Measurements from ENCODE around the gene PCSK5. TPM values are rescaled to one million over a fixed set of nuclear protein-coding genes. Genes with fewer than 3 reads are reported as not detected.

PCSK5 gene
- total RNA-seq, 1 experiment from 2014 or later, result 6.9 TPM

GRCh38 chr9:76032038-76032796 is 141.7 kb downstream of the PCSK5 start:
- BruUV-seq (replicated peaks), result no TSS peak
- H3K4me1 ChIP-seq (ENCODE audit: control insufficient read depth in 1 of 2, insufficient read depth in 2 of 2, low read length in 2 of 2), result no peaks in the 10 kb centered on the region
- H3K27ac ChIP-seq (ENCODE audit: low read depth, low read length), result no peak overlapping the region
- ChIA-PET CTCF (no interaction called here), RAD21 (ENCODE audit: low non-redundant PET in 1 of 2, low total read pairs in 2 of 2, uncharacterized antibody in 2 of 2, unreplicated experiment in 2 of 2) (no interaction called here), POLR2A (no interaction called here)
- H4K20me1 ChIP-seq (ENCODE audit: insufficient read depth), result no peaks in the 10 kb centered on the region
- no peak overlapping the region for H3K4me2 ChIP-seq (ENCODE audit: low read length)
- no peak for DNase-seq (ENCODE audit: low read depth, low spot score)
- intact Hi-C loops (cut with micrococcal nuclease), result no loop called here
- H3K9me3 ChIP-seq (ENCODE audit: control insufficient read depth in 1 of 2, insufficient read depth in 1 of 2, low read depth in 1 of 2, low read length in 2 of 2), result no peaks in the 10 kb centered on the region
- H3K79me2 ChIP-seq (ENCODE audit: insufficient read depth, low read length), result no peaks in the 10 kb centered on the region
- H3K4me3 ChIP-seq (replicated peaks in 1 of 2; ENCODE audit: low read depth in 1 of 2, low read length in 2 of 2), result no peak overlapping the region
- TF ChIP-seq CBX3 (IDR thresholded peaks at IDR 0.05; ENCODE audit: low read depth), result no peak
- TF ChIP-seq EGR1 (IDR thresholded peaks at IDR 0.05; ENCODE audit: low read depth), result no peak
- TF ChIP-seq RAD21 (IDR thresholded peaks at IDR 0.05; ENCODE audit: low read depth), result no peak
- TF ChIP-seq SIN3A (IDR thresholded peaks at IDR 0.05; ENCODE audit: low read depth), result no peak
- TF ChIP-seq ZFX (IDR thresholded peaks at IDR 0.05), result no peak
- TF ChIP-seq CTCF (IDR thresholded peaks at IDR 0.05 in 2 of 3, conservative IDR thresholded peaks at IDR 0.05 in 1 of 3; ENCODE audit: borderline replicate concordance in 1 of 3, insufficient read depth in 1 of 3, low read depth in 2 of 3, low read length in 2 of 3), result no peak
- no peak for TF ChIP-seq POLR2A (IDR thresholded peaks at IDR 0.05; ENCODE audit: borderline replicate concordance, extremely low read depth, insufficient read depth, insufficient read length)
- TF ChIP-seq ATF3 (IDR thresholded peaks at IDR 0.05), result no peak
- no peak for TF ChIP-seq ZNF274 (IDR thresholded peaks at IDR 0.05; ENCODE audit: low read depth, low read length)
- TF ChIP-seq POLR2AphosphoS5 (IDR thresholded peaks at IDR 0.05; ENCODE audit: low read depth, low read length), result no peak
- no peak for TF ChIP-seq ELF1 (IDR thresholded peaks at IDR 0.05; ENCODE audit: borderline replicate concordance, low read depth)
- no peak for TF ChIP-seq FOSL1 (IDR thresholded peaks at IDR 0.05; ENCODE audit: low read depth)
- no peak for TF ChIP-seq REST (IDR thresholded peaks at IDR 0.05; ENCODE audit: low read depth)
- no peak for TF ChIP-seq SRF (IDR thresholded peaks at IDR 0.05; ENCODE audit: low read depth)
- no peak for TF ChIP-seq JUND (IDR thresholded peaks at IDR 0.05)
- no peak for TF ChIP-seq EZH2 (IDR thresholded peaks at IDR 0.05)
- no peak for TF ChIP-seq YY1 (IDR thresholded peaks at IDR 0.05; ENCODE audit: extremely low read depth, insufficient replicate concordance, low read depth, low read length)
- no peak for TF ChIP-seq SP1 (IDR thresholded peaks at IDR 0.05; ENCODE audit: low read depth)
- H3K9ac ChIP-seq (ENCODE audit: low read length), result no peak overlapping the region
- H3K9me2 ChIP-seq (ENCODE audit: insufficient read depth), result no peaks in the 10 kb centered on the region
- no peak for ATAC-seq
- H3K27me3 ChIP-seq (ENCODE audit: insufficient read depth, low read length), result no peaks in the 10 kb centered on the region
- no peak overlapping the region for H2AFZ ChIP-seq (ENCODE audit: low read depth, low read length, poor library complexity, severe bottlenecking)
- H3K36me3 ChIP-seq (ENCODE audit: control insufficient read depth in 1 of 2, insufficient read depth in 2 of 2, low read length in 2 of 2), result no peaks in the 10 kb centered on the region
